Measurements from ENCODE around the gene PIEZO2. TPM values are rescaled to one million over a fixed set of nuclear protein-coding genes. Genes with fewer than 3 reads are reported as not detected.

PIEZO2 gene
- total and polyA plus RNA-seq, 2 of the 8 experiments (the other 6 are each of a cell fraction or from before 2014, with no cell fraction given): 4.7 to 16.5 TPM

GRCh38 chr18:10860928-10861327 is 288.4 kb downstream of the PIEZO2 start:
- H3K9ac ChIP-seq (replicated peaks in 1 of 4; ENCODE audit: extremely low read depth in 1 of 4, low read depth in 3 of 4, low read length in 3 of 4): no peak overlapping the region
- H3K23me2 ChIP-seq (ENCODE audit: low read depth, low read length): no peaks in the 10 kb centered on the region; the same call in 1 of the 2 replicates
- no peak overlapping the region for H2BK12ac ChIP-seq (ENCODE audit: low read depth, low read length)
- no peak overlapping the region for H4K8ac ChIP-seq (ENCODE audit: extremely low read depth, insufficient read depth, low read length)
- no peaks in the 10 kb centered on the region for H4K20me1 ChIP-seq (replicated peaks in 1 of 2; ENCODE audit: control insufficient read depth in 1 of 2, insufficient read depth in 2 of 2, low read length in 2 of 2)
- no peak overlapping the region for H3K18ac ChIP-seq (ENCODE audit: extremely low read depth, low read length)
- H3K4me2 ChIP-seq (ENCODE audit: insufficient read depth in 1 of 2, low read depth in 2 of 2, low read length in 2 of 2): no peak overlapping the region
- H2BK15ac ChIP-seq (ENCODE audit: low read length): no peak overlapping the region
- no peaks in the 10 kb centered on the region for H3K36me3 ChIP-seq (ENCODE audit: control insufficient read depth in 2 of 4, insufficient read depth in 4 of 4, low read length in 3 of 4)
- H3K14ac ChIP-seq (ENCODE audit: insufficient read length): no peak overlapping the region
- H2BK5ac ChIP-seq (ENCODE audit: low read depth, low read length): no peak overlapping the region
- DNase-seq (ENCODE audit: low read depth in 1 of 2, low spot score in 2 of 2) (no peak), FAIRE-seq (no peak)
- H4K91ac ChIP-seq (replicated peaks; ENCODE audit: insufficient read length, low read length): no peak overlapping the region
- no peak overlapping the region for H3K56ac ChIP-seq (replicated peaks; ENCODE audit: insufficient read length, low read depth, low read length)
- no peaks in the 10 kb centered on the region; a peak in 1 of 7 replicates for H3K4me1 ChIP-seq (replicated peaks in 1 of 4; ENCODE audit: control insufficient read depth in 3 of 4, insufficient read depth in 4 of 4, low read length in 3 of 4)
- no peaks in the 10 kb centered on the region for H3K79me2 ChIP-seq (ENCODE audit: control insufficient read depth in 1 of 2, insufficient read depth in 2 of 2, low read length in 2 of 2)
- H2AK5ac ChIP-seq (ENCODE audit: low read depth, low read length): no peak overlapping the region
- WGBS, 2 experiments (ENCODE audit: extremely low coverage in 1 of 2, insufficient coverage in 1 of 2, insufficient read length in 1 of 2, insufficient replicate concordance in 2 of 2, low coverage in 1 of 2, low lambda C conversion rate in 2 of 2, missing lambda C conversion rate in 1 of 2): 91% methylated on average over 6 of the region's 6 CpGs; no CpG with 5 or more reads in 1 of the 2 experiments
- no peak overlapping the region for H3K4me3 ChIP-seq (ENCODE audit: extremely low read depth in 1 of 4, insufficient read depth in 2 of 4, low read depth in 3 of 4, low read length in 4 of 4)
- no peak overlapping the region for H3K4ac ChIP-seq (replicated peaks; ENCODE audit: insufficient read length, low read depth, low read length)
- no peak overlapping the region for H3K23ac ChIP-seq (ENCODE audit: insufficient read length)
- no peaks in the 10 kb centered on the region for H3K27me3 ChIP-seq (replicated peaks in 1 of 4; ENCODE audit: control insufficient read depth in 3 of 4, extremely low read depth in 1 of 4, insufficient read depth in 3 of 4, low read length in 3 of 4)
- no peak overlapping the region for H2BK120ac ChIP-seq (replicated peaks; ENCODE audit: low read depth, low read length)
- H4K5ac ChIP-seq (ENCODE audit: insufficient read length, low read depth, low read length): no peak overlapping the region
- no peaks in the 10 kb centered on the region; a peak in 1 of 4 replicates for H3K9me3 ChIP-seq (ENCODE audit: insufficient read depth in 2 of 2, low read depth in 1 of 2, low read length in 1 of 2)
- no peak overlapping the region for H2BK20ac ChIP-seq (ENCODE audit: low read length)
- H3K79me1 ChIP-seq (ENCODE audit: low read depth, low read length): no peaks in the 10 kb centered on the region
- H2AFZ ChIP-seq (ENCODE audit: low read length): no peak overlapping the region
- ChIA-PET CTCF (ENCODE audit: partially characterized antibody) (interaction anchor here (1.7 to 2.1 kb wide), 2 partner anchors 10 to 290 kb away, joined by 4 to 6 read pairs; no protein-coding TSS in a partner anchor), POLR2A (ENCODE audit: partially characterized antibody) (no interaction called here)
- H3K27ac ChIP-seq (ENCODE audit: low read depth, low read length): no peak overlapping the region
- TF ChIP-seq SP4 (IDR thresholded peaks at IDR 0.05; ENCODE audit: low read length): no peak
- no peak for TF ChIP-seq CEBPB (IDR thresholded peaks at IDR 0.05; ENCODE audit: low read depth, low read length)
- TF ChIP-seq SP2 (IDR thresholded peaks at IDR 0.05; ENCODE audit: low read length): no peak
- no peak for TF ChIP-seq SIRT6 (IDR thresholded peaks at IDR 0.05; ENCODE audit: low read length)
- TF ChIP-seq KDM5A (IDR thresholded peaks at IDR 0.05; ENCODE audit: low read length): no peak
- TF ChIP-seq FOSL1 (IDR thresholded peaks at IDR 0.05; ENCODE audit: insufficient read depth, low read depth, low read length): no peak
- no peak for TF ChIP-seq ASH2L (IDR thresholded peaks at IDR 0.05; ENCODE audit: low read length)
- no peak for TF ChIP-seq TCF12 (IDR thresholded peaks at IDR 0.05; ENCODE audit: low read depth, low read length)
- TF ChIP-seq SIN3A (conservative IDR thresholded peaks at IDR 0.05 in 1 of 2, IDR thresholded peaks at IDR 0.05 in 1 of 2; ENCODE audit: low read depth in 1 of 2, low read length in 2 of 2): no peak
- TF ChIP-seq PHF8 (conservative IDR thresholded peaks at IDR 0.05; ENCODE audit: low read depth, low read length): no peak
- TF ChIP-seq TAF1 (IDR thresholded peaks at IDR 0.05; ENCODE audit: low read depth, low read length): no peak
- no peak for TF ChIP-seq ATF2 (IDR thresholded peaks at IDR 0.05; ENCODE audit: low read length)
- TF ChIP-seq SIX5 (IDR thresholded peaks at IDR 0.05; ENCODE audit: low read depth, low read length): no peak
- TF ChIP-seq KDM1A (IDR thresholded peaks at IDR 0.05; ENCODE audit: borderline replicate concordance, low read length): no peak
- no peak for TF ChIP-seq BRCA1 (IDR thresholded peaks at IDR 0.05; ENCODE audit: low read depth, low read length)
